Measurements from ENCODE around the gene SLC26A11.

GRCh38 chr17:80185968-80186367, 34.3 kb upstream of the SLC26A11 start:
- TF ChIP-seq CTCF (IDR thresholded peaks at IDR 0.05) (no peak), POLR2AphosphoS5 (IDR thresholded peaks at IDR 0.05) (no peak), EP300 (IDR thresholded peaks at IDR 0.05) (no peak)
